HuH-7 (cell line): ENCODE data around the gene EXOC2.
"Not testable (repeated sequence)": the region's sequence is repeated elsewhere in the genome, so short reads cannot be mapped to it uniquely, and the experiment has no call there.

Experiments
- DNase-seq: peaks from one replicate; pipeline ENCODE4 v3.0.0; 2011; ENCODE audit warnings: low spot score

Gene EXOC2

DNA sequence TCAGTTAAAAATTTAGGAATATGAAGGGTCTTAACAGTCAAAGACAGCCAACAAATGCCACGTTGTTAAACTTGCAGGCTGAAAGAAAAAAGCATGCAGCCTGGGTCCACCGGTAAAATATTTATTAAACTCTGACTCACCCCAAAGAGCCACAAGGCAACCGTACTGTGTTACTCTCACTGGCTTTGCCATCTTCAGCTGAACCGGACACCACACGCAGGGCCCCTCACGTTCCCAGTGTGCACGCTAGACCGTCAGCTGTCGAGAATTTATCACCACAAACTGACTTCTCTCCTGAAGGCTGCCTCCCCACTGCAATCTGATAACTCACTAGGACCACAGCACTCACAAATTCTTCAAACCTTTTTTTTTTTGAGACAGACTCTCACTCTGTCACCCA lies 66.7 kb downstream of the EXOC2 start:
- no peak for DNase-seq

DNA sequence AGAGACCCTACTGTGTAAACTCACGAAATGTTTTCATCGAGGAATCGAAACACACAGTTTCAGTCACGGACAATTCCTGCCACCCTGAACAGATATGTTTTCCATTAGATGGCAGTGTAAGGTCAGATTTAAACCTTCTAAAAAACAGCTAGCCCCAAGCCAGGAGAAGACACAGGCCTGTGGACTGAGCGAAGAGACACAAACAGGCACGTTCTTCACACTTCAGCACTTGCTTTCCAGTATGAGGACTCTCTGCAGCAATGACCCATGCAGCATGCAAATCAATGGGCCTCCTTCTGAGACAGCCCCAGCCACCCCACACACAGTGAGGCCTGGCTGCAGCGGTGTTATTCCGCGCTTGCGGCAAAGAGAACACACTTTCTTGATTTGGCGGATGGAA lies 68.0 kb downstream of the EXOC2 start:
- DNase-seq: peak; percentile 21

DNA sequence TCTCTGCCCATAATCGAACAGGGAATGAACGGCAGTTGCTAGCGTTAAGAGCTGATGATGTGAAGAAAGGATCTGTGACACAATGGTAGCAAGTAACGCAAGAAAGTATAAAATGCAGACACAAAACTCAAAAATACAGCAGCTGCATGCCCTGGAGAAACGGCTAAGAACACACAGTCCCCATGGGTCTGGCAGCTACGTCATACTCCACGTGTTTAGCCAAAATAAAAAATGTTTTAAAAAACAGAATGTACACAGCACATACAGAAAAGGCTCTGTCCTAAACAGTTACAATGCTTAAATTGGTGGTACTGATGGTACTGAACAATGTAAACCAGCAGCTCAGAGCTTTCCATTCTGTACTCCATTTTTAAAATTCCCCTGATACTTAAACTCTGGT lies 70.5 kb downstream of the EXOC2 start:
- DNase-seq: no peak

GRCh38 chr6:621931-622330 lies 71.0 kb downstream of the EXOC2 start:
- DNase-seq: no peak

- no peak for DNase-seq
These were observed 72.0 kb downstream of the EXOC2 start for GRCh38 chr6:620950-621349.

GRCh38 chr6:620166-620565 lies 72.8 kb downstream of the EXOC2 start:
- DNase-seq: no peak

DNA sequence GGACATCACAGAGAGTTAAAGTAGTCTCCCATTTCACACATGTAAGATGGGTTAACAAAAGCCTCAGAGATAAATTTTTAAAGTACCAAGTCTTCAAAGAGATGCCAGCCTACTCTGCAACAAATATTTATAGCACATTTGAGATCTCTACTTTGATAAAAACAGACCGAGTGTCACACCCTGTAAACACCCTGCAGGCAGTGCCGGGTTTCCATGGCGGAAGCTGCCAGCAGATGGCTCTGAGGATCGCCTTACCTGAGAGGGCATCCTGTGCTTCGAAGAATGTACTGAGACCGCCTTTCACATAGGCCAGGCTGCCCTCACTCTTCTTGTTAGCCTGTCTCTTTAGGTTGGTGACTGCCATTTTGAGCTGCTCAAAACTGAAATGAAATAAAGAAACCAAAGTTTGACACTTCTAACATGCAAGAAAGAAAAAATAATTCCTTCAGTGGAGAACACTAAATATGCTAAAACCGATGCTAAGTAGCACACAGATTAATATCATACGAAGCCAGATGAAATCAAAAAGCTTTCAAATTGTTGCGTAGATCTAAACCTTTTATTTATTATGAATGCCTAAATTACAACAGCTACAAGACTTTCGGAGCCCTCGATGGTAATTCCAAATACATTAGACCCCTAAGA lies 75.4 kb downstream of the EXOC2 start:
- DNase-seq: no peak

DNA sequence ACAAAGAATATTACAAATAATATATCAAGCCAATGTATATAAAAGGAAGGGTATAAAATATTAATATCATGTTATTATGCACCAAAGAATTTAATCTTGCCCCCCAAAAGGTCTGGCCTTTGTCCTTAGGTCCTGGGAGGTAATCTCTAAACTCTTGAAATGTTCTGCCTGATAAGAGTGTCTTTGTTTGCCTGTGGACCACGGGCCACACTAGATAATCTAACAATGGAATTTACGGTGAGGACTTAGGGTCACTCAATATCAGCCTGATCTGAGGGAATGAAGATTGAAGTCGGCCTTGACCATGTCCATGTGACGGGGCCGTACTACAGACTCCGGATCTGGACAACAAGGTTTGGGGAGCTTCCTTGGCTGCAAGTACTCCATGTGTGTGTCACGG lies 79.0 kb downstream of the EXOC2 start:
- DNase-seq: no peak

DNA sequence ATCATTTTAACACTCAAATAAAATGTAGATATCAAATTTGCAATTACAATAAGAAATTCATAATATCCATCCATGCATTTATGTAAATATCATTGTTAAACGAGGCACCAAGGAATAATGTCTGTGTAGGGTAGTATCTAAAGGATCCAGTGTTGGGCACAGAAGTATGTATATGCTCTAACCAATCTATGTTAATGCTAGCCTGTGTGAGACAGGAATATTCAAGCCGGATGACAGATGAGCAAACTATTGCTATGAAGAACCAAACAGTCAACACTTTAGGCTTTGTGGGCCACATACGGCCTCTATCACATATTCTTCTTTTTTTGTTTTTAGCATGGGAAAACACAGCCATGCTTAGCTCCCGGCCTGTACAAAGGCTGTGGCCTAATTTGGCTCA lies 81.0 kb downstream of the EXOC2 start:
- DNase-seq: no peak

GRCh38 chr6:610882-611281 lies 82.1 kb downstream of the EXOC2 start:
- DNase-seq: no peak

- no peak for DNase-seq
These were observed 83.0 kb downstream of the EXOC2 start for GRCh38 chr6:609905-610304.

- DNase-seq: no peak
These were observed 86.0 kb downstream of the EXOC2 start for GRCh38 chr6:606829-607379.

- DNase-seq: not testable (repeated sequence)
These were observed 87.0 kb downstream of the EXOC2 start for GRCh38 chr6:605895-606294.

DNA sequence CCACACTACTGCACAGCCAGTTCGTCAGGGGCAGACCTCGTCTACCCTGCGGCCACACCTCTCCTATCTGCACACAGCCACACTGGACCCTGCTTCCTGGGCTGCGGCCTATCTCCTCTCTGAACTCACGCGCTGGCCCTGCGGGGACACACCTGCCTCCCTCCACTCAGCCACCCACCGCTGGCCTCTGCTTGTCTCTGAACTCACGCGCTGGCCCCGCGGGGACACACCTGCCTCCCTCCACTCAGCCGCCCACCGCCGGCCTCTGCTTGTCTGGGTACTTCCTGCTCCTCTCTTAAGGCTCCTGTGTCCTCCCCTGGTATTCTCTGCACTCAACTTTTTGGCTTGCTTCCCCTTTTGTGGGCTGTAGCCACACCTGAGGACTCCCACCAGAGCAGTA lies 88.4 kb downstream of the EXOC2 start:
- no peak for DNase-seq

- no peak for DNase-seq
These were observed 89.7 kb downstream of the EXOC2 start for GRCh38 chr6:603265-603664.

DNA sequence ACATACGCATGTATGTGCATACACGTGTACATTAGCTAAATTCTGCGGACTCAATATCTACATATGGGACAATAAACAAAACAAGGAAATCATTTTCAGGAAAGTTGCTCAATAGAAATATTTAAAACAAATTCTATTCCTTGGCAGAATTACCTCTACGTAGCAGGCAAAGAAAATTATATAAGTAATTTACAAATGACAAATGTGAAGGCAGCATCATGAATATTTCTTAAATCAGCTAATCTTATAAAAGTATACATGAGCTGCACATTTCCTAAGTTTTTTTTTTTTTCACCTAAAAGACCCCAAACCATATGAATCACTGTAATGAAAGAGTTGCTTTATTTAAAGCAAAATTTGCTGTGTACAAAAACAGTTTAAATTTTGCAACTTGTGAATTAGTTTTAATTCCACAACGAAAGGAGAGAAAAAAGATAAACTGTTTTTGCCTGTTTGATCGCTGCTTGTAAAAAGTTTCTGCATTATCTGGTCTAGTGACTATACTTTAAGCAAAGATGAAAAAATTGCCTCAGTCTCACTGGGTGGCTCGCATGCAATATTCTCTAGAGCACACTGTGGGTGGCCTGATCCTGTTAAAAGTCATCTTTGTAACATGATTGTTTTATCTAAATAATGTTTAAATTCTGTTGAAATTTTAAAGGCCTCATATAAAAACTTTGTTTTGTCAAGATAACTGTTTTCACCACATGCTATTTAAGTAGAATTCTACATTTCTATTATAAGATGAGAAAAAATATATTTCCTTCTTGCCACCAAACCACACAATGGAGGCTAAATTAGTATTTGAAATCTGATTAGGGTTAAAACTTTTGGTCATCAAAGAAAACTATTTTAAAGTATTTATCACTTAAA lies 93.1 kb downstream of the EXOC2 start:
- no peak for DNase-seq

- DNase-seq: no peak
These were observed 99.1 kb downstream of the EXOC2 start for GRCh38 chr6:593907-594212.

- peak; percentile 32 for DNase-seq
These were observed 99.6 kb downstream of the EXOC2 start for GRCh38 chr6:593139-593906.

- no peak for DNase-seq
These were observed 103.8 kb downstream of the EXOC2 start for GRCh38 chr6:589090-589489.

DNA sequence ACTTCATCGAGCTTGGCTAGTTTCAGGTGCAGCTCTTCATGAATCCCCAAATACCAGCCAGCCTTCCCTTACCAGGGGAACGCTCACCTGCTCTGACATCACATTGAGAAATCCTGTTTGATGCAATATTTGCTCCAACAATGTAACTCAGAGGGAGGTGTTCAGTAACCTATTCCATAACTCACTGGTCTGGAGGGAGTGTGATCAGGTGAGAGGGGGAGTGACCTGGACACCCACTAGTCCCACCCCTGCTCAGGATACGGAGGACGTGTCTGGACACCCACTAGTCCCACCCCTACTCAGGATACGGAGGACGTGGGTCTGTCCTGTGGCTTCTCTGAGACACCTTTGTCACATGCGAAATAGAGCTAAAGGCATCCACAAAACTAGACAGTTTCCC lies 106.4 kb downstream of the EXOC2 start:
- DNase-seq: no peak

DNA sequence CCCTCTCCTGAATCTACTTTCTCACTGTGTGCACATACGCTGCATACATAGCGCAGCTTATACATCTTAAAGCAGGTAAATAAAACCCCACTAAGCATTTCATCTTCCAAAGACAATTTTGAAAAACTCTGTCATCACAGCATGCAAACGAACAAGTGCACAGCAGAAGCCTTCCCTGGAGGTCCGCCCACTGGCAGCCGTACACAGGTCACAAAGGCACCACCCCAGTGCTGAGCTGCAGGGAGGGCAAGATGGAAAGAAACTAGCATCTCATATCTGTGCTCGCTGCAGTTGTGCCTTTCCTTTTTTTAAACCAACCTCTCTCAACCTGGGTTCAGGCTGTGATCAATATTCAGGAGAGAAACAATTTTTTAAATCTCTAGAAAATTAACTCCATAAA lies 109.3 kb downstream of the EXOC2 start:
- no peak for DNase-seq

DNA sequence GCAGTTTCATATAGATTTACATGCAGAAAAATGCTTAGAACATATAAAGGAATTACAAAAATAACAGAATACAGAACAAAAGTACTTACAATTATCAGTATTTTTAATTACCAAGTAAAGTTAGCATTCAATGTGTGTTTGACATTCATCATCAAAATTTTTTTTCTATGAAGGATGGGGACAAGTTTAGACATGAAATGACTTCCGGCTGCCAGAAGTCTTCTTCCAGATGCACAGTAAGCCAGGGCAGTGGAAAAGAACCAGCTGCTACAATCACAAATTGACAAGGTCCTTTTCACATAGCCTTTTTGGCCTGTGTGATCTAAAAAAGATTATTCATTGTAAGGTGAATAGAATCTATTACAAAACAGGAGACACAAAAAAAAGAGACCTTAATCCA lies 109.8 kb downstream of the EXOC2 start:
- DNase-seq: no peak

- DNase-seq: no peak
These were observed 110.6 kb downstream of the EXOC2 start for GRCh38 chr6:582370-582769.
